GM18858 (cell line): ENCODE results near the gene SYAP1.
"Not testable (repeated sequence)": the region's sequence is repeated elsewhere in the genome, so short reads cannot be mapped to it uniquely, and the experiment has no call there.

Experiments
- ATAC-seq: cut with Tn5 transposase; IDR thresholded peaks from one replicate; pipeline ENCODE4 v1.9.1; 2021; ENCODE audit not compliant: unreplicated experiment

Gene SYAP1, protein sequence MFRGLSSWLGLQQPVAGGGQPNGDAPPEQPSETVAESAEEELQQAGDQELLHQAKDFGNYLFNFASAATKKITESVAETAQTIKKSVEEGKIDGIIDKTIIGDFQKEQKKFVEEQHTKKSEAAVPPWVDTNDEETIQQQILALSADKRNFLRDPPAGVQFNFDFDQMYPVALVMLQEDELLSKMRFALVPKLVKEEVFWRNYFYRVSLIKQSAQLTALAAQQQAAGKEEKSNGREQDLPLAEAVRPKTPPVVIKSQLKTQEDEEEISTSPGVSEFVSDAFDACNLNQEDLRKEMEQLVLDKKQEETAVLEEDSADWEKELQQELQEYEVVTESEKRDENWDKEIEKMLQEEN

DNA sequence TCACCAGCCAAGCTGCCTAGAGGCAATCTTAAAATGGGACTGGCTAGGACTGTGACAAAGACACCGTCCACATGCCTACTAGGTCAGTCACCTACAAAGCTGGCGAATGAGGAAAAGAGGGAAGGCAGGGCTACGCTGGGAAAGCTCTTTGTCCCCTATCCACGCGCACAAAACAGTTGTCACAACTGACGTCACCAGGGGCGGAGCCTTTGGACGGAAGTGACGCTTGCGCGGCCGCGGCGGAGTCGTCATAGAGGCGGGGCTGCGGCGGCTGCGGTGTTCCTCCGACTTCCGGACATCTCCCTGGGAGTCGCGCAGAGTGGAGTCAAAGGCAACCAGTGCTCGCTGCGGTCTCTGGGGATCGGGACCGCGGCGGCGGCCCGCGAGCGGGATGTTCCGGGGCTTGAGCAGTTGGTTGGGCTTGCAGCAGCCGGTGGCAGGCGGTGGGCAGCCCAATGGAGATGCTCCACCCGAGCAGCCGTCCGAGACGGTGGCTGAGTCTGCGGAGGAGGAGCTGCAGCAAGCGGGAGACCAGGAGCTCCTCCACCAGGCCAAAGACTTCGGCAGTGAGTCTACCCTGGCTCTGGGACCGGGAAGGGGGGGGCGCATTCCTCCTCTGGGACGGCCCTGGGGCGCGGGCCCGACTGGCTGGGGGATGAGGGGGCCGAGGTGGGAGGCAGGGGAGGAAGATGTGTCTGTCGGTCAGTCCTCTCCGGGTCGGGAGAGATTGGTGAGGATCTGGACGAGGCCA lies at the start of gene SYAP1:
TSS of gene SYAP1 (plus strand) at position 279 of the 751 bp plus-strand sequence. CDS start at position 392, 113 bp downstream.
- ATAC-seq = peak; percentile 98

DNA sequence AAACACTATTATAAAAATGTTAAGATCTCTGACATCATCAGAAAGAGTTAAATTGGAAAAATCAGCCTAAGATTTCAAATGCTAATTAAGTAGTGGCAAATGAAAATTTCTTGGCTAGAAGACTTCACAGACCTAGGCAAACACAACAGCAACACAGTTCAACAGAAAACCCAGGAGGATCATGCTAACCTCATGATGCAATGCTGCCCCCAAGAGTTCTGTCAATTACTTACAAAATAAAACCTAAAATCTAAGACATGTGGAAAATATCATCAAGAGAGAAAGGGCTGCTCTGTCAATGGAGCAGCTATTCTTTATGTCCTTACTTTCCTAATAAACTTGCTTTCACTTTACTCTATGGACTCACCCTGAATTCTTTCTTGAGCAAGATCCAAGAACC lies 48.4 kb upstream of the SYAP1 start:
- no peak for ATAC-seq

DNA sequence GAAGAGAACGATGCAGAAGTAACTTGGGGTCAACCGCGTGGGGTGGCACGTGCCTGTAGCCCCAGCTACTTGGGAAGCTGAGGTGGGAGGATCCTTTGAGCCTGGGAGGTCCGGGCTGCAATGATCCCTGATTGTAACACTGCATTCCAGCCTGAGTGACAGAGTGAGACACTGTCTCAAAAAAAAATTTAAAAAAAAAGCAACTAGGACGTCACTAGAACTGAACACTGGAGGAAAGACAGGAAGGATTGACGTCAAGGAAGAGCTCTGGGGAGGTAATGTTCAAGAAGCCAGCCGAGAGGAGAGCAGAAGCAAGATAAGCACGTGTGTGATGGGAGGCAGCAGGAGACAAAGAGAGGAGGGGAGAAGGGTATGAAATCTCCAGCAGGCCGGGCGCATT lies 40.7 kb upstream of the SYAP1 start:
- ATAC-seq = no peak

DNA sequence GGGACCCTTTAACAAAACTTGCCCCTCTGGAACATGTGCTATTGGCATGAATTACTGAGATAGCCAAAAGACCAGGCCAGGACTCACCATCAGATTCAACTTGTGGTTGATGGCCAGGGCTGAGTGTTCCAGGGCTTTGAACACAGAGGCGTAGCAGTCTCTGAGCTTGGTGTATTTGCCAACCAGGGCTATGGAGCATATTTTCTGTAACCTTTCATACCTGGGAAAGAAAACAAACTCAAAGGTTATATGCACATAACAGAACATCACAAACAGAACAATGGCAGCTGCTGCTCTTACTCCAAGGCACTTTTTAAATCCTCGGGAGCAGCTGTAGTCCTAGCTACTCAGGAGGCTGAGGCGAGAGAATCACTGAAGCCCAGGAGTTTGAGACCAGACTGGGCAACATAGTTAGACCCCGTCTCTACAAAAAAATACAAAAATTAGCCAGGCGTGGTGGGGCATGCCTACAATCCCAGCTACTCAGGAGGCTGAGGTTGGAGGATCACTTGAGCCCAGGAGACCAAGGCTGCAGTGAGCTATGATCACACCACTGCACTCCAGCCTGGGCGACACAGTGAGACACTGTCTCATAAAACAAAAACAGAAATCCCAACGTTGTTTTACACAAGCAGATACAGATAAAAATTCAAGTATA lies 36.3 kb upstream of the SYAP1 start:
- ATAC-seq = no peak

DNA sequence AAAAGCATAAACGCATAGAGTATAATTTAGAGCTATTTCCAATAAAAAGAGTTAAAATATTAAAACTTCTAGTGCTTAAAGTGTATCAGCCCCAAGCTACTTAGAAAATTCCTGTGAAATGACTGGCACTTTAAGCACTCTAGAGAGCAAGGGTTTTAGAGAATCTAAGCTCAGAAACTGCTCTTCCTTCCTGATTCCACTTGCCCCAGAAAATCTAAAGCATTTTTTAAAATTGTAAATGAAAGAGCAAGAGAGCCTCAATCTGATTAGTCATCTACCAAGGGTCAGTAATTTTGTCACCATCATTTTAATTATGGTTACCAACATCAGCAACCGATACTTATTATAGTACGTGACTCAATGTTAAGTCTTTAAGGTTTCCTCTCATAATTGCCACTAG lies 31.9 kb upstream of the SYAP1 start:
- ATAC-seq = no peak

DNA sequence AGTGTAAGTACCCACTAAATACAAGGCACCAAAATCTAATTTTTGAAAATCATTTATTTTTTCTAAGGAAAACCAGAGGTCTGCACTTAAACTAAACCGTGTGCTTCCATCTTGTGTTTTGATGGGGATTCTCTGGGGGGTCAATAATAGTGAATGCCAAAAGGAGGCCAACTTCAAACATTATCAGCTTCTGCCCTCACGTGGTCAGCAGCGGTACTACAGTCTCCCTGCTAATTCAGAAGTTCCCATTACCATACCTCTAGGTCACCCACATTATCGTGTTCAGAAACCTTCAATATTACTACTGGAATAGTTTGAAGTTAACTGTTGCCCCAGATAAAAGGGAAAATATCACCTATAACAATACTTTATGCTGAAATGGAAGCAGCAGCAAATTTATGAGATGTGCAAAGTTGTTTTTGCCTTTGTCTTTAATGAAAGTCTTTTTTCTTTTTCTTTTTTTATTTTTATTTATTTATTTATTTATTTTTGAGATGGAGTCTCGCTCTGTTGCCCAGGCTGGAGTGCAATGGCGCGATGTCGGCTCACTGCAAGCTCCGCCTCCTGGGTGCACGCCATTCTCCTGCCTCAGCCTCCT lies 24.2 kb upstream of the SYAP1 start:
- no peak for ATAC-seq

DNA sequence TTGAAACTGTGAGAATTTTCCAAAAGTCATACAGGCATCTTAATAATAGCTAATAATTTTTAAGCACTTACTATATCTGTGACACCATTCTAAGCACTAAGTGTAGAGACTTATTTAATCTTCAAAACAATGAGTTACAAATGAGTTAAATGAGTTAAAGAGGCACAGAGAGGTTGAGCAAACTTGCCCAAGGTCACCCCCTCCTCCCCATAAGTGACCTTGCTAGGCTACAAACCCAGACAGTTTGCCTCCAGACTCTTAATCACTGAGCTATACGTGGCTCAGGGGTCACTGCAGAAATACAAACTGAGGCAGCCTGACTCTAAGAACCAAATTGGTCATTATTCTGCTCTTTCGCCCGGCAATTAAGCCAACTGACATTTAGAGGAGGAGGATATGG lies 22.5 kb upstream of the SYAP1 start:
- ATAC-seq = no peak

DNA sequence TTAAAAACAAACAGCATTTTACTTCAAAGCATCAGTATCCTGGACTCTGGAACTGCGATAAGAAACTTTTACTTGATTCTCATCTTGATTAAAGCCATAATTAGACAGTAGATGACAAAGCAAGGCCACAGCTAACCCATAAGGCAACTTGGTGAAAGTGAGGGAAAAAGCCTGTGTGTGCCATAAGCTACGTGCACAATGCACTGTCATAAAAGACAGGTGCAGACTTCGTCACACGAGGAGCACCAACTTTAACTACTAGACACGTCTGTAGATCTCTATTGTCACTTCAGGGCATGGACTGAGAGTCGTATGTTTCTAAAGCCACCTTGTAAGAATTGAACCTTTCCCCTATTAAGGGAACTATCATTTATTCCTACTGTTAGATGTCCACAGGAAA lies 20.0 kb upstream of the SYAP1 start:
- no peak for ATAC-seq

DNA sequence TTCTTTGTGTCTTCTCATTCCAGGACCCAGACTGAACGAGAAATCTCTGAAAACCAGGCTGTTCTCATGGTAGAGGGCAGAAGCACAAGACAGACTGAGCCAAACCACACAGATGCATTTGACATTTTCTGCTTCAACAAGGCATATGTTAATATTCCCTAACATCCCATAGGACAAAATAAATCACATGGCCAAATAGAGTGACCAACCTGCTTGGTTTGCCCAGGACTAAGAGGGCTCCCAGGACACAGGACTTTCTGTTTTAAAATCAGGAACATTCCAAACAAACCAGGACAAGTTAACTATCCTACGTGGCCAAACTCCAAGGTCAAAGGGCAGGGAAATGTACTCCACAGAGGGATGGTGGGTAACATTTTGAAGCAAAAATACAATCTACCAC lies 18.7 kb upstream of the SYAP1 start:
- ATAC-seq = no peak

DNA sequence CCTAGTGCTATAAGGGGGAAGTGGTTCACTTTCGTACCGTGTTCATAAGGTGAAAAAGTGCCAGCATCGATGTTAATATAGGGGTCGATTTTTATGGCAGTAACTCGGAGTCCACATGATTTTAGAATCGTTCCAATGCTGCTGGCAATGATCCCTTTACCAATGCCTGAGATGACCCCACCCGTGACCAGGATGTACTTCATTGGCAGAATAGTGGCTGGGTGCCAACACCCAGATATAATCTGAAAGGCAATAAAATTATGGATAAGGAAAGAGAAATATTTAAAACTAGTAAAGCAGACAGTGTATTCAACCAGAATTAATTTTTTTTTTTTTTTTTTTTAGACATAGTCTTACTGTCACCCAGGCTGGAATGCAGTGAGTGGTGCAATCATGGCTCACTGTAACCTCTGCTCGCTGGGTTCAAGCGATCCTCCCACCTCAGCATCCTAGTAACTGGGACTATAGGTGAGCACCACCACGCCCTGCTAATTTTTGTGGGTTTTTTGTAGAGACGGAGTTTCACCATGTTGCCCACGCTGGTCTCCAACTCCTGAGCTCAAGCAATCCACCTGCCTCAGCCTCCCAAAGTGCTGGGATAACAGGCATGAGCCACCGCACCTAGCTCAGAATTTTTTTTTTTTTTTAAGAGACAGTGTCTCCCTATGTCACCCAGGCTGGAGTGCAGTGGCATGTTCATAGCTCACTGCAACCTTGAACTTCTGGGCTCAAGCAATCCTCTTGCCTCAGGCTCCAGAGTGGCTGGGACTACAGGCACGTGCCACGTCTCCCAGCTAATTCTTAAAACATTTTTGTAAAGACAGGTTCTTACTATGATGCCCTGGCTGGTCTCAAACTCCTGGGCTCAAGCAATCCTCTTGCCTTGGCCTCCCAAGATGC lies 16.5 kb upstream of the SYAP1 start:
- ATAC-seq = no peak

DNA sequence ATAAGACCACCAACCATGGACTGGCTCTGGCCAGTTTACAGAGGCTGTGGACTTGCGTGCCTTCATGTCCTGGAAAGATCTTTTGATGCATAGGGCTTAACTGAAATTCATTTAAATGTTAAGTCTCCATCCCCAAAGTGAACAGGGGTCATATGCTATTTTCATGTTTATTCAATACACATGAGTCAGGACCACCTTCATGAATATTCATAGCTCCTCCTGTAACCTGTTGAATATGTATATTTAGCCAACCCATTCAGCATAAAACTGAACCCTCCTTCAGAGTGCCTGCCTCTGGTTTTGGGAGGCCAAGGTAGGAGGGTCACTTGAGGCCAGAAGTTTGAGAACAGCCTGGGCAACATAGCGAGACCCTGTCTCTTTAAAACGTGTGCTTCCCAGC lies 14.0 kb upstream of the SYAP1 start:
- ATAC-seq = no peak

DNA sequence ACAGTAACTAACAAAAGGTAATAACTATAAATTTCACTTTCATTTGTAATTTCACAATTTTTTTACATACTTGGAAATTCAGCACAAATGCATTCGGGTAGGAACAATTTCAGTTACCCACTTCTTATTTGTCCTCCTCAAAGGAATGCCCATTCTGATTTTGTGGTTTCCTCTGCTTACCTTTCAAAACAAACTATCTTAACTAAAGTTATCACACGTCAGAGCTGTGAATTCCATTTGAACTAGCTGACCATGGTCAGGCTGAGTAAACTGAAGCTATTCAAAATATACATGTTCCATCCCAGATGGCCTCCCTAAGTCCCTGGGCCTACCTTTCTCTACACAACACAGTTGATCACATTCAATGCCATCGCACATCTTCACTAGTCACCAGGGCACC lies 11.4 kb upstream of the SYAP1 start:
- ATAC-seq = no peak

DNA sequence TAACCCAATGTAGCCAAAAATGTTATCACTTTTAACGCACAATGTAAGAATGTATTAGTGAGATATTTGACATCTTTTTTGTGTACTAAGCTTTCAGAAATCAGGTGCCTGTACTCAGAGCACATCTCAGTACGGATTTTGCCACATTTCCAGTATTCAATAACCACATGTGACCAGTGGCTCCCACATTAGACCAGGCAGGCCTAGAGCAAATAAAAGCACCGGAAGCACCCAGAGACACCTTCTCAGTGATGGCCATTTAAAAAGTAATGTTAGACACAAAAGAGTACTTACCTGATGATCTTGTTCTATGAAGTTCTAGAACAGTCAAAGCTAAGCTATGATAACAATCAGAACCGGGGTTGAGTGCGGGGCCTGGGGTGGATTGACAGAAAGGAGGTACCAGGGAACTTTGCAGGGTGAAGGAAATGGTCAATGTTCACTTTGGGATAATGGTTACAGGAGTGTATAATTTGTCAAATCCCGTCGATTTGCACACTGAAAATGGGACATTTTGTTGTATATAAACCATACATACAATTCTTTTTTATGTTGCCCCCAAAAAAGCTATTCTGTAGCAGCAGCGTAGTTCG lies 8.1 kb upstream of the SYAP1 start:
- no peak for ATAC-seq

DNA sequence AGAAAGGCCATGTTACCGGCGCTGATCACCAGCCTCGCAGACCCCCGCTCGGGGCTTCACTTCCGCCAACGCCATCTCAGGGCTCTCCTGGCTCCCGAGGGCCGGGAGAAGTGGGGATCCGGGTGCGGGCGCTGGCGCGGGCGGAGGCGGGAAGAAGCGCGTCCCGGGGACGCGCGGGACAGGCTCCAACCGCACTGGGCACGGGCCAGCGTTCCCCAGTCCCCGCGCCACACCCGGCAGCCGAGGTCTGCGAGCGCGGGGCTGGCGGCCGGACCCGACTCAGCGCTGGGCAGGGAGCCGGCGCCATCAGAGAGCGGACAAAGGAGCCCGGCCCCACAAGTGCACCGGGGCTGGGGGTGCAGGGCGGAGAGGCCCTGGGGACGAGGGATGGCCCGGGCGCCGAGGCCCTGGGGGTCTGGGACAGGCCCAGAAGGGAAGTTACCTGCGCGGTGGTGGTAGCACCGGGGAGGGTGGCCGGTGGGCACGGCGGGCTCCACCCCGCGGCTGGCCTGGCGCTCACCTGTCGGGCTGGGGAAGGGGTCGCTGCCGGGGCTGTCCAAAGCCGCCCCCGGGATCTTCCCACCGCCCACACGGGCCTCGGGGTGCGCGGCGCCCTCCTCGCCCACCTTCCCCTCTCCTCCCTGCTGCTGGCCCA lies 7.4 kb upstream of the SYAP1 start:
- ATAC-seq = peak; percentile 19

DNA sequence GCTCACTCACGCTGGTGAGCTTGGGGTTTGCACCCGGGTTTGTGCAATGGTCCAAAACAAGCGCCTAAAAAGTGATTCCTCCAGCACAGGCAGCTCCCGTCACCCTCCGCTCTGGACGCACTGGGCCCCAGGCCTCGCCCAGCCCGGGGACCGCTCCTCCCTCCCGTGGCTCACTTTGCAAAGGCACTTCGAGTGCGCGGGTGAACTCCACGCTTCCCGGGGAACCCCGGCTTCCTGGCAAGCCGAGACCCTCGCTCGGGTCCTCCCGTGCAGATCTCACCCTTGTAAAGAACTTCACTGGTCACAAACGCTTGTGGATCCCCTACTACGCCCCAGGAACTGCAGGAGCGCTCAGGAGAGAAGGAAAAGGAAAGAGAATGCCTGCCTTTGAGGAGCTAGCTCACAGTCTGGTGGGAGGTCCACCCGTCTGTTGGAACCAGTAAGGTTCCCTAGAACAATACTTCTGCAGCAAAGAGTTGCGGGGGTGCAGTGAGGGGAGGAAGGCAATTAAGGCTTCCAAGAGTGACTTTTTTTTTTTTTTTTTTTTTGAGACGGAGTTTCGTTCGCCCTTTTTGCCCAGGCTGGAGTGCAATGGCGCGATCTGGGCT lies 6.8 kb upstream of the SYAP1 start, which contains the start of gene CTPS2:
TSS of gene CTPS2 (minus strand) at position 122 of the 608 bp plus-strand sequence. CDS start 9,767 bp downstream, outside the sequence.
- peak; percentile 63 for ATAC-seq

DNA sequence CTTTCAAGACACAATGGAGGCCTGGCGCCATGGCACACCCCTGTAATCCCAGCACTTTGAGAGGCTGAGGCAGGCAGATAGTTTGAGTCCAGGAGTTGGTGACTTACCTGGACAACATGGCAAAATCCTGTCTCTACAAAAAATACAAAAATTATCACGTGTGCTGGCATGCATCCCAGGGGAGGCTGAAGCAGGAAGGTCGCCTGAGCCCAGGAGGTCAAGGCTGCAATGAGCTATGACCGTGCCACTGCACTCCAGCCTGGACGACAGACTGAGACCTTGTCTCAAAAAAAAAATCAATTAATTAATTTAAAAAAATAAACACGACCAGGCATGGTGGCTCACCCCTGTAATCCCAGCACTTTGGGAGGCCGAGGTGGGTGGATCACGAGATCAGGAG lies 4.9 kb upstream of the SYAP1 start:
- no peak for ATAC-seq

DNA sequence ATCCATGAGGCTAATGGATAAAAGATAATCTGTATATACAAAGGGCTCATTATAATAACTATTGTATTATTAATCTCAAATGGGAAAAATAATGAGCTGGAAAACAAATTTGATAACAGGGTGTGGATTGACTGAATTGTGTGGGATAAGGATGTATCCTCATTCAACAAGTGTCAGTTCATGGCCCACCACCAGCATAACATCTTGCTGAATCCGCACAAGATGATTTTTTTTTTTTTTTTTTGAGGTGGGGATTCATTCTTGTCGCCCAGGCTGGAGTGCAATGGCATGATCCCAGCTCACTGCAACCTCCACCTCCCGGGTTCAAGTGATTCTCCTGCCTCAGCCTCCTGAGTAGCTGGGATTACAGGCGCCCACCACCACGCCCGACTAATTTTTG lies 3.8 kb upstream of the SYAP1 start:
- not testable (repeated sequence) for ATAC-seq

DNA sequence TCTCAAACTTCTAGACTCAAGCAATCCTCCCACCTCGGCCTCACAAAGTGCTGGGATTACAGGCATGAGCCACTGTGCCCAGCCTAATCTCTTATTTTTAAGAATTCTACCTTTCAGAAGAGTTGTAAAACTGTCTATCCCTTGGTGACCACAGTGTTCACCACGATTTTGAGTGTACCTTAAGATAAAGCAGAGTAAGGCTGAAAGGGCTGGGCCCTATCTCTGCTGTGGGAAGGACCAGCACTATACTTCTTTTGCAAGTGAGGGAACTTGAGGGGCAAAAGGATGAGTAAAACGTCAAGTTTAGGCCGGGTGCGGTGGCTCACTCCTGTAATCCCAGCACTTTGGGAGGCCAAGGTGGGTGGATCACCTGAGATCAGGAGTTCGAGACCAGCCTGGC lies 3.0 kb upstream of the SYAP1 start:
- ATAC-seq = not testable (repeated sequence)

DNA sequence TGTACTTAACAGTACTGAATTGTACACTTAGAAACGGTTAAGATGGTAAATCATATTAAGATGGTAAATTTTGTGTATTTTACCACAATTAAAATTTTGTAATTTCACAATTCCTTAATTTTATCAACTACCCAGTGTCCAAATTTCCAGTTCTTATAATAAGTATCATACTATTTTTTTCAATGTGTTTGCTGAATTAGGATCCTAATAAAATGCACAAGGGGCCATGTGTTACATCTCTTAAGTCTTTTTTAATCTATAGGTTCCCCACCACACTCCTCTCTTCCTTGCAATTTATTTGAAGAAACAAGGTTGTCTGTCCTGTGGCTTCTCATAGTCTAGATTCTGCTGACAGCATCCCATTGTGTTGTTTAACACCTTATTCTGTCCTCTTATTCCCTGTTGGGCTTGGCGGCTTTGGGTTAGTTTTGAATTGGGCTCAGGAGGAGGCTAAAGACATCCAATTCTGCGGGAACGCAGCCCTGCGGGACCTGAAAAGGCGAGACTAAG lies 533 bp upstream of the SYAP1 start:
- peak; percentile 23 for ATAC-seq
